Peyer's patch (tissue), 4 donors: Measurements from ENCODE around the gene COL27A1. TPM values are rescaled to one million over a fixed set of nuclear protein-coding genes. Genes with fewer than 3 reads are reported as not detected.
A peak's percentile ranks its signal among the peaks of the same experiment; 100 is the strongest.

Experiments used
- DNase-seq, 3 donors: peaks; one replicate each; pipeline ENCODE4 v3.0.0-alpha.2; 2017 to 2019
- H3K27ac ChIP-seq, 4 donors: fragments of 200-600 bp; sonication (generic); one replicate each; pipeline ENCODE4 v1.5.1; 2016 to 2019
- H3K27me3 ChIP-seq, 2 donors: fragments of 200-600 bp; sonication (generic); one replicate each; pipeline ENCODE4 v1.5.1; 2019
- H3K36me3 ChIP-seq, 3 donors: fragments of 200-600 bp; sonication (generic); one replicate each; pipeline ENCODE4 v1.5.1; 2016 to 2019
- H3K4me1 ChIP-seq, 4 donors: fragments of 200-600 bp; sonication (generic); one replicate each; pipeline ENCODE4 v1.5.1; 2016 to 2019
- H3K4me3 ChIP-seq, 4 donors: fragments of 200-600 bp; sonication (generic); 1 replicate in 3 of 4; 2 replicates in 1 of 4; pipeline ENCODE4 v1.5.1; 2016 to 2019; ENCODE audit warnings: mild to moderate bottlenecking in 1 of 4
- H3K9me3 ChIP-seq, 4 donors: fragments of 200-600 bp; sonication (generic); one replicate each; pipeline ENCODE4 v1.5.1; 2016 to 2019; ENCODE audit warnings: mild to moderate bottlenecking in 1 of 4
- CTCF ChIP-seq, 6 experiments: fragments of 450-650 bp in 4 of 6; fragments of 200-600 bp in 2 of 6; sonication (generic) in 1 of 6; IDR thresholded peaks; one replicate each; pipeline ENCODE4 v1.5.1; 2017 to 2019; ENCODE audit warnings: antibody characterized with exemption in 6 of 6, mild to moderate bottlenecking in 3 of 6, moderate library complexity in 1 of 6
- POLR2A ChIP-seq, 2 donors: fragments of 450-650 bp; IDR thresholded peaks; one replicate each; pipeline ENCODE4 v1.5.1; 2017; ENCODE audit warnings: antibody characterized with exemption in 2 of 2, mild to moderate bottlenecking in 2 of 2, moderate library complexity in 2 of 2
- total RNA-seq, 4 donors: library from RNA; depleted of rRNA; stranded (reverse); fragments of >200 nt; gene quantifications; one replicate each; pipeline ENCODE4 v1.1.0, GENCODE V29; 2016

Gene COL27A1
- total RNA-seq, 4 donors from 2014 or later, result 5.8 to 23.1 (median 7.2) TPM

- Histone ChIP-seq H3K9me3 (no peaks in the 10 kb centered on the region), H3K27ac (no peak overlapping the region), H3K36me3 (no peaks in the 10 kb centered on the region), H3K4me1 (peaks cover 0 to 7% (median 0%) of the 10 kb centered on the region in 4 donors), H3K27me3 (no peaks in the 10 kb centered on the region), H3K4me3 (no peak overlapping the region)
- DNase-seq, result no peak
- no peak for TF ChIP-seq CTCF (IDR thresholded peaks at IDR 0.05)
- no peak for TF ChIP-seq POLR2A (IDR thresholded peaks at IDR 0.05)
Observed at GRCh38 chr9:114117614-114117995, 37.7 kb upstream of the COL27A1 start.

- no peak for TF ChIP-seq POLR2A (IDR thresholded peaks at IDR 0.05)
- no peak for TF ChIP-seq CTCF (IDR thresholded peaks at IDR 0.05)
- no peak for DNase-seq
- H3K4me1 ChIP-seq, result peaks cover 0 to 3% (median 0%) of the 10 kb centered on the region in 4 donors
- no peaks in the 10 kb centered on the region for H3K27me3 ChIP-seq
- H3K4me3 ChIP-seq, result no peak overlapping the region
- H3K9me3 ChIP-seq, result no peaks in the 10 kb centered on the region
- peak overlapping the region in 1 of 4 donors; percentile 30 for H3K27ac ChIP-seq
- no peaks in the 10 kb centered on the region for H3K36me3 ChIP-seq
Observed at GRCh38 chr9:114117996-114118830, 37.1 kb upstream of the COL27A1 start.

GRCh38 chr9:114119242-114120191 lies 35.8 kb upstream of the COL27A1 start:
- no peaks in the 10 kb centered on the region for H3K9me3 ChIP-seq
- no peaks in the 10 kb centered on the region for H3K27me3 ChIP-seq
- DNase-seq, result no peak
- no peaks in the 10 kb centered on the region for H3K4me1 ChIP-seq
- H3K36me3 ChIP-seq, result no peaks in the 10 kb centered on the region
- TF ChIP-seq POLR2A (IDR thresholded peaks at IDR 0.05) (no peak), CTCF (IDR thresholded peaks at IDR 0.05) (no peak)
- no peak overlapping the region for H3K27ac ChIP-seq
- no peak overlapping the region for H3K4me3 ChIP-seq

- Histone ChIP-seq H3K27ac (no peak overlapping the region), H3K27me3 (no peaks in the 10 kb centered on the region), H3K4me3 (no peak overlapping the region), H3K9me3 (no peaks in the 10 kb centered on the region), H3K36me3 (no peaks in the 10 kb centered on the region), H3K4me1 (no peaks in the 10 kb centered on the region)
- no peak for DNase-seq
- TF ChIP-seq CTCF (IDR thresholded peaks at IDR 0.05), result no peak
- no peak for TF ChIP-seq POLR2A (IDR thresholded peaks at IDR 0.05)
Observed at GRCh38 chr9:114120192-114121014, 34.9 kb upstream of the COL27A1 start.
